GM19023 (cell line): ENCODE results near the gene TRIM72.
"Not testable (repeated sequence)": the region's sequence is repeated elsewhere in the genome, so short reads cannot be mapped to it uniquely, and the experiment has no call there.

Source experiments
- ATAC-seq: cut with Tn5 transposase; IDR thresholded peaks from one replicate; pipeline ENCODE4 v1.9.1; 2021; ENCODE audit warnings: mild to moderate bottlenecking, moderate library complexity; ENCODE audit not compliant: unreplicated experiment

Gene TRIM72

GRCh38 chr16:31251435-31251834 is 37.5 kb downstream of the TRIM72 start:
- no peak for ATAC-seq

GRCh38 chr16:31253642-31254045 is 39.7 kb downstream of the TRIM72 start:
- no peak for ATAC-seq

DNA sequence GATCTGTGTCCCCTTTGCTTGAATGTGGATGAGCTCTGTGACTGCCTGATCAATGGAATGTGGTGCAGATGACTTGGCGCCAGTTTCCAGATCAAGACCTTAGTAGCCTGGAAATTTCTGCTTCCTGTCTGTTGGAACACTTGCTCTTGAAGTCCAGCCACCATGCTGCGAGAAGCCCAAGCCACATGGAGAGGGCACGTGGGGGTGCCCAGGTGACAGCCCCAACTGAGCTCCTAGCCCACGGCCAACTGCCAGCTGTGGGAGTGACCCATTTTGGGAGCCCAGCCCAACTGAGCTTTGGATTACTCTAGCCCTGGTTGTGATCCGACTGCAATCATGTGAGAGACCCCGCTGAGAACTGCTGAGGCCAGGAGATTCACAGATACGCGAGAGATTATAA is 42.5 kb downstream of the TRIM72 start:
- no peak for ATAC-seq

DNA sequence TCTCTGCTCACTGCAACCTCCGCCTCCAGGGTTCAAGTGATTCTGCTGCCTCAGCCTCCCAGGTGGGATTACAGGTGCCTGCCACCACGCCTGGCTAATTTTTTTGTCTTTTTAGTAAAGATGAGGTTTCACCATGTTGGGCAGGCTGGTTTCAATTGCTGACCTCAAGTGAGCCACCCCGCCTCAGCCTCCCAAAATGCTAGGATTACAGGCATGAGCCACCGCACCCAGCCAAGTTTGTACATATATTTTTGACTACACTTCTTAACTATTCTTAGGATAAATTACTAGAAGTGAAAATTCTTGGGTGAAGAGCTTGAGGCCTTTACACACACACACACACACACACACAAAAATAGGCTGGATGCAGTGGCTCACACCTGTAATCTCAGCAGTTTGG is 44.4 kb downstream of the TRIM72 start:
- ATAC-seq = no peak

GRCh38 chr16:31260136-31260931 is 46.4 kb downstream of the TRIM72 start:
- ATAC-seq = no peak

DNA sequence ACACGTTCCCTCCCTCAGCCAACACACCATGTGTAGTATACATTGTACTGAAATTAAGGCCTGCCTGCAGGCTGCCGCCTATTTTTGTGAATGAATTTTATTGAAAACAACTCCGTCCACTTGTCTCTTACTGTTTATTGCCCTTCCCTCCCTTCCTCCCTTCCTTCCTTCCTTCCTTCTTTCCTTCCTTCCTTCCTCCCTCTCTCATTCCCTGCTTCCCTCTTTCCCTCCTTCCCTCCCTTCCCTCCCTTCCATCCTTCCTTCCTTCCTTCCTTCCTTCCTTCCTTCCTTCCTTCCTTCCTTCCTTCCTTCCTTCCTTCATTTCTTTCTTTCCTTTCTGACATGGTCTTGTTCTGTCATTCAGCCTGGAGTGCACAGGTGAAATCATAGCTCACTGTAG is 48.2 kb downstream of the TRIM72 start:
- ATAC-seq = no peak

- ATAC-seq = peak; percentile 93
Observed at GRCh38 chr16:31265329-31266245, 51.7 kb downstream of the TRIM72 start.

DNA sequence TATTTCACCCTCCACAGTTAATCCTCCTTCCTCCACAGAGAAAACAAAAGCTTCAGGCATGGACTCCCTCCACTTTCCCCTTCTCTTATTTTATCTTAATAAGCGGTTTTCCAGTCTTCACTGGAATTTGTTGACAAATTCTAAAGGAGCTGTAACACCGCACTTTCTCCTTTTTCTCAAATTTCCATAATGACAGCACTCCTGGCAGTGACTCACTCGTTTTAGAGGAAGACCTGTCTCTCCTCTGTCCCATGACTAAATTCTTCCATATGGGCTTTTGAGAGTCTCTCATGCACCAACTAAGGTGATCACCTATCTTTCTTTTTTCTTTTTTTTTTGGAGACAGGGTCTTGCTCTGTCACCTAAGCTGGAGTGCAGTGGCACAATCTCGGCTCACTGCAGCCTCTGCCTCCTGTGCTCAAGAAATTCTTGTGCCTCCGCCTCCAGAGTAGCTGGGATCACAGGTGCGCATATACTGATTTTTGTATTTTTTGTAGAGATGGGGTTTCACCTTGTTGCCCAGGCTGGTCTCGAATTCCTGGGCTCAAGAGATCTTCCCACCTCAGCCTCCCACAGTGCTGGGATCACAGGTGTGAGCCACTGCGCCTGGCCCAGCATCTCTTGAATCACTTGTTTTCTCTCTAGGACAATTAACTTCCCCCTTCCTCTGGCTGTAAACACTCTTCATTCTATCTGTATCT is 53.6 kb downstream of the TRIM72 start:
- no peak for ATAC-seq

- ATAC-seq = no peak
Observed at GRCh38 chr16:31268033-31268365, 54.1 kb downstream of the TRIM72 start.

DNA sequence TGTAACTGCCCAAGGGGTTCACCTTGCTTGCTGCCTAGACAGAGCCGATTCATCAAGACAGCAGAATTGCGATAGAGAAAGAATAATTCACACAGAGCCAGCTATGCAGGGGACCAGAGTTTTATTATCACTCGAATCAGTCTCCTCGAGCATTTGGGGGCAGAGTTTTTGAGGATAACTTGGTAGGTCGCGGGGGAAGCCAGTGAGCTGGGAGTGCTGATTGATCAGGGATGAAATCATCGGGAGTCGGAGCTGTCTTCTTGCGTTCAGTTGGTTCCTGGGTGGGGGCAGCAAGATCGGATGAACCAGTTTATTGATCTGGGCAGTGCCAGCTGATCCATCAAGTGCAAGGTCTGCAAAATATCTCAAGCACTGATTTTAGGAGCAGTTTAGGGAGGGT is 55.0 kb downstream of the TRIM72 start:
- no peak for ATAC-seq

- ATAC-seq = no peak
Observed at GRCh38 chr16:31269541-31269940, 55.6 kb downstream of the TRIM72 start.

DNA sequence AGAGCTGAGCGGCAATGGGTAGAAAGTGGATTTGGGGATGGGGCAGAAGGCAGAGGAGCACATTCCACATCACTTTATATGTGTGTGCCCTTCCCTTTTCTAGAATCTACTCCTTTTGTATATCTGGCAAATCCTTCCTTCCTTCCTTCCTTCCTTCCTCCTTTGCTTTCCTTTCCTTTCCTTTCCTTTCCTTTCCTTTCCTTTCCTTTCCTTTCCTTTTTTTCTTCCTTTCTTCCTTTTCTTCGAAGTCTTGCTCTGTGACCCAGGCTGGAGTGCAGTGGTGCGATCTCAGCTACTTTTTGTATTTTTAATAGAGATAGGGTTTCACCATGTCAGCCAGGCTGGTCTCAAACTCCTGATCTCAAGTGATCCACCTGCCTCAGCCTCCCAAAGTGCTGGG is 56.1 kb downstream of the TRIM72 start:
- ATAC-seq = not testable (repeated sequence)

DNA sequence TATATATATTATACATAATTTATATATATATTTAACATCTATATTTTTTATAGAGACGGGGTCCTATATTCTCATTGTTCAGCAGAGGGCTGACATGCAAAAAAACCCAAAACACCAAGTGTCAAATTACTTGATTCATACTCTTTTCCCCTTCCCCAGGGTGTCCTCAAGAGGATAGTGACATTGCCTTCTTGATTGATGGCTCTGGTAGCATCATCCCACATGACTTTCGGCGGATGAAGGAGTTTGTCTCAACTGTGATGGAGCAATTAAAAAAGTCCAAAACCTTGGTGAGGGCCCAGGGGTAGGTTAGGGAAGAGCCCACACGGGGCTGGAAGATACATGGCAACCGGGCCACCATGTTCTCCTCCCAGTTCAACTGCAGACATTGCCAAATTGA is 56.9 kb downstream of the TRIM72 start:
- ATAC-seq = no peak

GRCh38 chr16:31271621-31272190 is 57.8 kb downstream of the TRIM72 start:
- no peak for ATAC-seq

DNA sequence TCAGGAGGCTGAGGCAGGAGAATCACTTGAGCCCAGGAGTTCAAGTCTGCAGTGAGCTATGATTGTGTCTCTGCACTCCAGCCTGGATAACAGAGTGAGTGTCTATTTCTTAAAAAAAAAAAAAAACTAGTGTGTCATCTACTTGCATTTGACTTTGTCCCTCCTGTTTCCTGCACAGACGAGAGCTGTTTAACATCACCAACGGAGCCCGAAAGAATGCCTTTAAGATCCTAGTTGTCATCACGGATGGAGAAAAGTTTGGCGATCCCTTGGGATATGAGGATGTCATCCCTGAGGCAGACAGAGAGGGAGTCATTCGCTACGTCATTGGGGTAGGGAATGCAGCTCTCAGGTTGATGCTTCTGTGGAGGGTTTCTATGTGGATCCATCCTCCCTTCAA is 59.3 kb downstream of the TRIM72 start:
- ATAC-seq = no peak

GRCh38 chr16:31273676-31274075 is 59.8 kb downstream of the TRIM72 start:
- ATAC-seq = no peak

- no peak for ATAC-seq
Observed at GRCh38 chr16:31274831-31275816, 61.2 kb downstream of the TRIM72 start.

- no peak for ATAC-seq
Observed at GRCh38 chr16:31276600-31276999, 62.7 kb downstream of the TRIM72 start.

DNA sequence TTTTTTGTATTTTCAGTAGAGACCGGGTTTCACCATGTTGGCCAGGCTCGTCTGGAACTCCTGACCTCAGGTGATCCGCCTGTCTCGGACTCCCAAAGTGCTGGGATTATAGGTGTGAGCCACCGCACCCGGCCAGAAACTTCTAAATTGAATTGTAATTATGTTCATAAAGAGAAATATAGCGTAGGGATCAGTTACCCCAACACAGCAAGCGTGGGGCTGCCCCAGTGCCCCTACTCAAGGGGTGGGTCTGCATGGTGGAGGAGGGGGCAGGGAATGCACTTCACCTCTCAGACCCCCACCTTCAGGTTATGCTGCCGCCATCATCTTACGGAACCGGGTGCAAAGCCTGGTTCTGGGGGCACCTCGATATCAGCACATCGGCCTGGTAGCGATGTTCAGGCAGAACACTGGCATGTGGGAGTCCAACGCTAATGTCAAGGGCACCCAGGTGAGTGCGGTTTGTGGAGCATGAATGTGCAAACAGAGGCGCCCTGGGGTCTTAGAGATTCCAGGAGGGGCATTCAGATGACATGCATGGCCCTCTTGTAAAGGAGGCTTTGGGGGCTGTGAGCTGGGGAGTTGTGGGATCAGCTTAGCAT is 63.8 kb downstream of the TRIM72 start:
- ATAC-seq = no peak

DNA sequence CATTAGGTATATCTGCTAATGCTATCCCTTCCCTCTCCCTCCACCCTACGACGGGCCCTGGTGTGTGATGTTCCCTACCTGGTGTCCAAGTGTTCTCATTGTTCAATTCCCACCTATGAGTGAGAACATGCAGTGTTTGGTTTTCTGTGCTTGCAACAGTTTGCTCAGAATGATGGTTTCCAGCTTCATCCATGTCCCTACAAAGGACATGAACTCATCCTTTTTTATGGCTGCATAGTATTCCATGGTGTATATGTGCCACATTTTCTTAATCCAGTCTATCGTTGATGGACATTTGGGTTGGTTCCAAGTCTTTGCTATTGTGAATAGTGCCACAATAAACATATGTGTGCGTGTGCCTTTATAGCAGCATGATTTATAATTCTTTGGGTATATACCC is 64.9 kb downstream of the TRIM72 start:
- ATAC-seq = not testable (repeated sequence)
